MM.1S (cell line): ENCODE results near the gene ITGA2.

Source experiments
- EZH2 ChIP-seq: fragments of 300-600 bp; sonication (generic); optimal IDR thresholded peaks from 2 replicates; pipeline ENCODE3; 2017; ENCODE audit warnings: low read depth, mild to moderate bottlenecking, antibody characterized with exemption, low read length, mixed read lengths
- TF ChIP-seq, protein P1 (sequence below): fragments of 300-600 bp; sonication (generic); IDR thresholded peaks from 2 replicates; pipeline ENCODE4 v1.5.1; 2016; ENCODE audit warnings: antibody characterized with exemption, low read length, mixed read lengths

DNA sequence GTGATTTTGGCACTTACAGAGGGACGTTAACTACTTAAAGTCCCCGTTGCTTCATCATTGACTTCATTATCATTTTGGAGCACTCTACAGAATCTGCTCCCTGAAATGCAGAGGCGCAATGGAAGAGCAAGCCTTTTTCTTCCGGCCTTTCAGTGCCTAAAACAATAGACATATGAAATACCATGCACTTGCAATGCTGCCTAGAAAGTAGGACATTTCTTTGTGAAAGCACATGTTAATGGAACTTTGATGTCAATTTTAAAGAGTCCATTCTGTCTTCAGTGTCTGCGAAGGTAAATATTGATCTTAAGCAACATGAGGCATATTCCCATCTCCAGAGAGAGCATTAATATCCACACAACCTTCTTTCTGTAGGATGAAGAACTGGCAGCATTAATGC is 36.3 kb downstream of the ITGA2 start:
- TF ChIP-seq, protein P1, sequence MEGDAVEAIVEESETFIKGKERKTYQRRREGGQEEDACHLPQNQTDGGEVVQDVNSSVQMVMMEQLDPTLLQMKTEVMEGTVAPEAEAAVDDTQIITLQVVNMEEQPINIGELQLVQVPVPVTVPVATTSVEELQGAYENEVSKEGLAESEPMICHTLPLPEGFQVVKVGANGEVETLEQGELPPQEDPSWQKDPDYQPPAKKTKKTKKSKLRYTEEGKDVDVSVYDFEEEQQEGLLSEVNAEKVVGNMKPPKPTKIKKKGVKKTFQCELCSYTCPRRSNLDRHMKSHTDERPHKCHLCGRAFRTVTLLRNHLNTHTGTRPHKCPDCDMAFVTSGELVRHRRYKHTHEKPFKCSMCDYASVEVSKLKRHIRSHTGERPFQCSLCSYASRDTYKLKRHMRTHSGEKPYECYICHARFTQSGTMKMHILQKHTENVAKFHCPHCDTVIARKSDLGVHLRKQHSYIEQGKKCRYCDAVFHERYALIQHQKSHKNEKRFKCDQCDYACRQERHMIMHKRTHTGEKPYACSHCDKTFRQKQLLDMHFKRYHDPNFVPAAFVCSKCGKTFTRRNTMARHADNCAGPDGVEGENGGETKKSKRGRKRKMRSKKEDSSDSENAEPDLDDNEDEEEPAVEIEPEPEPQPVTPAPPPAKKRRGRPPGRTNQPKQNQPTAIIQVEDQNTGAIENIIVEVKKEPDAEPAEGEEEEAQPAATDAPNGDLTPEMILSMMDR: no peak
- no peak for TF ChIP-seq EZH2
